Epithelial cell of proximal tubule (primary cell): Measurements from ENCODE around the gene CYB5D1. TPM values are rescaled to one million over a fixed set of nuclear protein-coding genes. Genes with fewer than 3 reads are reported as not detected.

Experiments used
- DNase-seq: peaks from one replicate; pipeline ENCODE4 v3.0.0-alpha.2; 2011; ENCODE audit warnings: low read depth
- H3K4me3 ChIP-seq: 2 replicates; pipeline ENCODE4 v1.5.1; 2011; ENCODE audit warnings: low read depth, mild to moderate bottlenecking, low read length
- CTCF ChIP-seq: conservative IDR thresholded peaks from 2 replicates; pipeline ENCODE4 v1.5.1; 2012; ENCODE audit warnings: low read depth, mild to moderate bottlenecking, low read length
- total RNA-seq: library from RNA; depleted of rRNA; stranded (reverse); fragments of >200 nt; gene quantifications from 2 replicates; pipeline ENCODE4 v1.2.3, GENCODE V29; 2015

The CYB5D1 gene
- total RNA-seq, 1 donor from 2014 or later = 5.1 TPM

GRCh38 chr17:7834542-7834956 lies 23.3 kb upstream of the CYB5D1 start:
- DNase-seq = no peak

GRCh38 chr17:7834957-7835813 lies 22.6 kb upstream of the CYB5D1 start:
- H3K4me3 ChIP-seq = peak overlapping the region; percentile 91
- no peak for DNase-seq
- peak; percentile 78 for TF ChIP-seq CTCF

More at GRCh38 chr17:7834542-7834956, 23.3 kb upstream of the CYB5D1 start:
- peak overlapping the region; percentile 91 for H3K4me3 ChIP-seq
- TF ChIP-seq CTCF = no peak

- no peak for DNase-seq
- peak overlapping the region; percentile 91 for H3K4me3 ChIP-seq
- no peak for TF ChIP-seq CTCF
These were observed 21.8 kb upstream of the CYB5D1 start for GRCh38 chr17:7835814-7836595.

- no peak for TF ChIP-seq CTCF
- DNase-seq = no peak
- peak overlapping the region; percentile 91 for H3K4me3 ChIP-seq
These were observed 21.0 kb upstream of the CYB5D1 start for GRCh38 chr17:7836596-7837407.

- DNase-seq = no peak
- TF ChIP-seq CTCF = no peak
- peak overlapping the region; percentile 91 for H3K4me3 ChIP-seq
These were observed 20.3 kb upstream of the CYB5D1 start for GRCh38 chr17:7837408-7838088.
